HUDEP-2 (cell line): ENCODE measurements around the gene CACNG7.
"Not testable (repeated sequence)": the region's sequence is repeated elsewhere in the genome, so short reads cannot be mapped to it uniquely, and the experiment has no call there.

Experiments
- DNase-seq, 76 experiments: peaks; one replicate each; lab custom pipeline; 2025; ENCODE audit not compliant: unreplicated experiment in 76 of 76; lab: John Stamatoyannopoulos, UW

Gene CACNG7

GRCh38 chr19:53908935-53909415 is at the start of gene CACNG7:
CACNG7 (plus strand) TSS chr19:53909278; CDS start chr19:53912832, 3,554 bp downstream.
- no peak for DNase-seq

GRCh38 chr19:53864308-53864836 is 44.7 kb upstream of the CACNG7 start:
- DNase-seq = no peak

- no peak for DNase-seq
These were observed 43.6 kb upstream of the CACNG7 start for GRCh38 chr19:53865523-53865917.

GRCh38 chr19:53865918-53866864 is 42.9 kb upstream of the CACNG7 start:
- DNase-seq = peak in 58 of 76 experiments; percentile 9 to 76 (median 42)

- DNase-seq = peak in 1 of 76 experiments; percentile 21
These were observed 42.2 kb upstream of the CACNG7 start for GRCh38 chr19:53866865-53867224.

GRCh38 chr19:53867225-53868090 is 41.6 kb upstream of the CACNG7 start, which contains the start of gene MYADM:
MYADM (plus strand) TSS chr19:53867883; CDS start chr19:53873530, 5,647 bp downstream.
- peak in 75 of 76 experiments; percentile 52 to 100 (median 97) for DNase-seq

- peak in 24 of 76 experiments; percentile 8 to 51 (median 22) for DNase-seq
These were observed 40.8 kb upstream of the CACNG7 start for GRCh38 chr19:53868091-53868891.

- peak in 75 of 76 experiments; percentile 57 to 98 (median 92) for DNase-seq
These were observed 39.9 kb upstream of the CACNG7 start for GRCh38 chr19:53868892-53869804.

GRCh38 chr19:53869805-53870484 is 39.1 kb upstream of the CACNG7 start:
- not testable (repeated sequence) for DNase-seq

- DNase-seq = peak in 58 of 76 experiments; percentile 11 to 75 (median 41)
These were observed 38.6 kb upstream of the CACNG7 start for GRCh38 chr19:53870485-53870844.

GRCh38 chr19:53871454-53871853 is 37.6 kb upstream of the CACNG7 start:
- DNase-seq = no peak

- no peak for DNase-seq
These were observed 36.3 kb upstream of the CACNG7 start for GRCh38 chr19:53872762-53873161.

GRCh38 chr19:53873773-53874605 is 35.1 kb upstream of the CACNG7 start:
- DNase-seq = no peak

GRCh38 chr19:53874606-53874990 is 34.5 kb upstream of the CACNG7 start:
- no peak for DNase-seq

GRCh38 chr19:53875602-53876325 is 33.3 kb upstream of the CACNG7 start:
- DNase-seq = no peak

- no peak for DNase-seq
These were observed 32.3 kb upstream of the CACNG7 start for GRCh38 chr19:53876651-53877224.
